Activated CD4-positive, alpha-beta memory T cell treated with anti-CD3 and anti-CD28 coated beads for 36 hours (primary cell): ENCODE results near the gene MYO10. TPM values are rescaled to one million over a fixed set of nuclear protein-coding genes. Genes with fewer than 3 reads are reported as not detected.

ENCODE experiments used
- CTCF ChIA-PET: fragments of 350-600 bp; sonication (Branson Sonifier 250); formaldehyde crosslinking; loops from one replicate; lab custom pipeline; 2021; ENCODE audit warnings: antibody characterized with exemption, inconsistent platforms; lab: Charles Lee
- POLR2A ChIA-PET: fragments of 350-600 bp; sonication (Branson Sonifier 250); formaldehyde crosslinking; loops from one replicate; lab custom pipeline; 2021; ENCODE audit warnings: antibody characterized with exemption; lab: Charles Lee
- DNase-seq: peaks from one replicate; pipeline ENCODE4 v3.0.0-alpha.2; 2020
- H3K27ac Mint-ChIP-seq: one replicate; pipeline ENCODE4 v1.8.0; 2021; ENCODE audit warnings: mixed read lengths
- H3K27me3 Mint-ChIP-seq: one replicate; pipeline ENCODE4 v1.8.0; 2021; ENCODE audit warnings: mixed read lengths
- H3K36me3 Mint-ChIP-seq: one replicate; pipeline ENCODE4 v1.8.0; 2021; ENCODE audit warnings: mixed read lengths
- H3K4me1 Mint-ChIP-seq: one replicate; pipeline ENCODE4 v1.8.0; 2021; ENCODE audit warnings: low read depth, mixed read lengths
- H3K4me3 Mint-ChIP-seq: one replicate; pipeline ENCODE4 v1.8.0; 2021; ENCODE audit warnings: mild to moderate bottlenecking, mixed read lengths
- H3K9me3 Mint-ChIP-seq: one replicate; pipeline ENCODE4 v1.8.0; 2021; ENCODE audit warnings: mixed read lengths
- intact Hi-C: fragments of 100-400 bp; cut with micrococcal nuclease; formaldehyde crosslinking; loops from one replicate; pipeline ENCODE4 v1.15.1; 2023
- total RNA-seq, 2 experiments: library from RNA; stranded (reverse); gene quantifications; one replicate each; pipeline ENCODE4 v1.2.3, GENCODE V29; 2021

Gene MYO10
- total RNA-seq, 2 experiments from 2014 or later, result 0.21 to 0.34 TPM

GRCh38 chr5:16857635-16858034 is 78.5 kb downstream of the MYO10 start:
- DNase-seq, result no peak
- POLR2A ChIA-PET, result no interaction called here
- CTCF ChIA-PET, result no interaction called here
- Mint-ChIP-seq H3K4me3 (no peak overlapping the region), H3K27ac (no peak overlapping the region), H3K4me1 (no peaks in the 10 kb centered on the region), H3K36me3 (no peaks in the 10 kb centered on the region), H3K27me3 (no peaks in the 10 kb centered on the region), H3K9me3 (peaks cover 5% of the 10 kb centered on the region)
- intact Hi-C loops, result no loop called here

GRCh38 chr5:16856531-16856930 is 79.6 kb downstream of the MYO10 start:
- no peak overlapping the region for H3K27ac Mint-ChIP-seq
- H3K27me3 Mint-ChIP-seq, result no peaks in the 10 kb centered on the region

DNA sequence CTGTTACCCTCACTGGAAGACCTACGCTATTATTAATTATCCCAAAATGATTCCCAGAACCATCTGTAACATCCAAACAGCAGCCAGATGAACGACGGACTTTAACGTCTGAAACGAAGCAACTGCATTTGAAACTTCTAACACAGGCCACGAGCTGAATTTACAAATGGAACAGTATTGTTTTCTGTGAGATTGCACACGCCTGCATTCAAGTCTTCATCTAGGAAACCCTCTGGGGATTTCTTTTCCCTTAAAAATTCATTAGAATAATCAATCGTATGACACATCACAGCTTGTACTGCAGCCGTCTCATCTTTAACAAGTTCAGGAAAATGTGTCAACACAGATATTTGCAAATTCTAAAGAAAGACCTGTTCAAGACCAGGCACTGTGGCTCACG is 80.2 kb downstream of the MYO10 start:
- Mint-ChIP-seq H3K27me3 (no peaks in the 10 kb centered on the region), H3K27ac (no peak overlapping the region), H3K4me3 (no peak overlapping the region), H3K36me3 (no peaks in the 10 kb centered on the region), H3K9me3 (peaks cover 5% of the 10 kb centered on the region), H3K4me1 (no peaks in the 10 kb centered on the region)
- intact Hi-C loops, result no loop called here
- CTCF ChIA-PET, result no interaction called here
- no peak for DNase-seq
- POLR2A ChIA-PET, result no interaction called here

More at GRCh38 chr5:16856531-16856930, 79.6 kb downstream of the MYO10 start:
- ChIA-PET POLR2A (no interaction called here), CTCF (no interaction called here)
- intact Hi-C loops, result no loop called here
- DNase-seq, result no peak
- Mint-ChIP-seq H3K4me1 (no peaks in the 10 kb centered on the region), H3K4me3 (no peak overlapping the region), H3K36me3 (no peaks in the 10 kb centered on the region), H3K9me3 (peaks cover 5% of the 10 kb centered on the region)

DNA sequence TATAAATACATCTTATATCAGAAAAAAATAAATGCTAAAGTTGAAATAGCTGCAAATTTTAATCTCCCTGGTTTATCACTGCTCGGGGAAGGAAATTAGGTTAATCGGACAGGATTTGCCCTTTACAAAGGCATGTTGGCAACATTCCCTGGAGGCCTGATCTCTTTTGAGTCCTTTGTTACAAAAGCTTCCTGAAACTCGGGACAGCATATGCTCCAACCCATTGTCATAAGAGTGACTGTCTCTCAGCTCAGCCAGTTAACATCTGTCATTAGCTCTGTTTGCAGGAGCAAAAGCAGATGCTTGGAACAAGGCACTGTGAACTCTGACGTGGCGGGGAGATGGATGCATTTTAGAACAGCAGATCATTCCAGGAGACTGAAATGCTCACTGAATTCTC is 80.6 kb downstream of the MYO10 start:
- H3K9me3 Mint-ChIP-seq, result peaks cover 5% of the 10 kb centered on the region
- DNase-seq, result no peak

GRCh38 chr5:16854351-16854750 is 81.7 kb downstream of the MYO10 start:
- Mint-ChIP-seq H3K27me3 (no peaks in the 10 kb centered on the region), H3K4me1 (no peaks in the 10 kb centered on the region), H3K9me3 (peaks cover 5% of the 10 kb centered on the region), H3K36me3 (no peaks in the 10 kb centered on the region), H3K27ac (no peak overlapping the region), H3K4me3 (no peak overlapping the region)
- intact Hi-C loops, result no loop called here
- ChIA-PET CTCF (no interaction called here), POLR2A (no interaction called here)
- no peak for DNase-seq

More for the DNA sequence above, 80.6 kb downstream of the MYO10 start:
- intact Hi-C loops, result no loop called here
- ChIA-PET CTCF (no interaction called here), POLR2A (no interaction called here)
- no peak overlapping the region for H3K4me3 Mint-ChIP-seq
- no peak overlapping the region for H3K27ac Mint-ChIP-seq
- no peaks in the 10 kb centered on the region for H3K4me1 Mint-ChIP-seq
- no peaks in the 10 kb centered on the region for H3K27me3 Mint-ChIP-seq
- H3K36me3 Mint-ChIP-seq, result no peaks in the 10 kb centered on the region

- intact Hi-C loops, result no loop called here
- ChIA-PET POLR2A (no interaction called here), CTCF (no interaction called here)
- no peaks in the 10 kb centered on the region for H3K9me3 Mint-ChIP-seq
- no peak for DNase-seq
- H3K27me3 Mint-ChIP-seq, result no peaks in the 10 kb centered on the region
- H3K27ac Mint-ChIP-seq, result no peak overlapping the region
- H3K4me3 Mint-ChIP-seq, result no peak overlapping the region
- no peaks in the 10 kb centered on the region for H3K4me1 Mint-ChIP-seq
- H3K36me3 Mint-ChIP-seq, result no peaks in the 10 kb centered on the region
Measured at GRCh38 chr5:16853518-16853917, 82.6 kb downstream of the MYO10 start.

DNA sequence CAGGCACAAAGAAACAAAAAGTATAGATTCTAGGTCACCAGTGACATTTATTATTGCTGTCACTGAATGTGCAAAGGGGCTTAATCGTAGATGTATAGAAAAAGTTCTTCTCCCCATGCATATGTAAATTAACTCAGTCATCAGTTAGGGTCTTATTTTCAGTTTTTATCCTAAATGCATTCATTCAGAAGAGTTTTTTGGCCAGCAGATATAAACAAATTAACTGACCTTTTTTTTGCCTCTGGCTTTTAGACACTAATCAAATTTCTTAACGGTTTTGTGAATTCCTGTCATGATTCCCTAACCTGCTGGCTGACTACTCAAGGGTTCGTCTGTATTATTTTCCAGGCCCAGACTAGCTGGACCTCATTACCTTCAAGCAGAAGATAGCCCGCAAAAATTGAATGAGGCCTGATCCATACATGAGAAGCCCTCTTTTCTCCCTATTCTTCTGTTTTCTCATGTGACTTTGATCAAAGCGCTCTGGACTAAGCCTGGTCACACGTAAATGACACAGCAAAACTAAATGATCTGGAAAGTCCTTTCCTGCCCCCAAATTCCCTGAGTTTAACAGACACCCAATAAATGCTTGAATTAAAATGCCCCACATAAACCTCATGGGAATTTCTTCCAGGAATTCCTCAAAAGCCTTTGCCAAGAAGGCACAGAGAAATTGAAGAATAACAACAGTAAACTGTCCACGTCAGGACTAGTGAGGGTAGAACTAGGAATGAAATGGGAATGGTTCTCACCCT is 83.7 kb downstream of the MYO10 start:
- no peaks in the 10 kb centered on the region for H3K27me3 Mint-ChIP-seq
- ChIA-PET POLR2A (no interaction called here), CTCF (no interaction called here)
- no peak overlapping the region for H3K27ac Mint-ChIP-seq
- no peak for DNase-seq
- H3K36me3 Mint-ChIP-seq, result no peaks in the 10 kb centered on the region
- no peaks in the 10 kb centered on the region for H3K9me3 Mint-ChIP-seq
- no peak overlapping the region for H3K4me3 Mint-ChIP-seq
- intact Hi-C loops, result no loop called here
- H3K4me1 Mint-ChIP-seq, result no peaks in the 10 kb centered on the region

- intact Hi-C loops, result no loop called here
Measured at GRCh38 chr5:16849775-16850174, 86.3 kb downstream of the MYO10 start.

GRCh38 chr5:16849181-16849580 is 86.9 kb downstream of the MYO10 start:
- Mint-ChIP-seq H3K4me3 (no peak overlapping the region), H3K4me1 (no peaks in the 10 kb centered on the region), H3K36me3 (no peaks in the 10 kb centered on the region), H3K27ac (no peak overlapping the region), H3K27me3 (no peaks in the 10 kb centered on the region), H3K9me3 (no peaks in the 10 kb centered on the region)
- CTCF ChIA-PET, result no interaction called here
- POLR2A ChIA-PET, result no interaction called here
- DNase-seq, result no peak
- intact Hi-C loops, result no loop called here

More at GRCh38 chr5:16849775-16850174, 86.3 kb downstream of the MYO10 start:
- Mint-ChIP-seq H3K4me1 (no peaks in the 10 kb centered on the region), H3K9me3 (no peaks in the 10 kb centered on the region), H3K27ac (no peak overlapping the region), H3K4me3 (no peak overlapping the region), H3K36me3 (no peaks in the 10 kb centered on the region), H3K27me3 (no peaks in the 10 kb centered on the region)
- POLR2A ChIA-PET, result no interaction called here
- DNase-seq, result no peak
- CTCF ChIA-PET, result no interaction called here

GRCh38 chr5:16844952-16845351 is 91.1 kb downstream of the MYO10 start:
- Mint-ChIP-seq H3K4me1 (no peaks in the 10 kb centered on the region), H3K27ac (no peak overlapping the region), H3K4me3 (no peak overlapping the region), H3K36me3 (no peaks in the 10 kb centered on the region), H3K9me3 (no peaks in the 10 kb centered on the region), H3K27me3 (peaks cover 8% of the 10 kb centered on the region)
- POLR2A ChIA-PET, result no interaction called here
- CTCF ChIA-PET, result no interaction called here
- DNase-seq, result no peak
- intact Hi-C loops, result no loop called here

DNA sequence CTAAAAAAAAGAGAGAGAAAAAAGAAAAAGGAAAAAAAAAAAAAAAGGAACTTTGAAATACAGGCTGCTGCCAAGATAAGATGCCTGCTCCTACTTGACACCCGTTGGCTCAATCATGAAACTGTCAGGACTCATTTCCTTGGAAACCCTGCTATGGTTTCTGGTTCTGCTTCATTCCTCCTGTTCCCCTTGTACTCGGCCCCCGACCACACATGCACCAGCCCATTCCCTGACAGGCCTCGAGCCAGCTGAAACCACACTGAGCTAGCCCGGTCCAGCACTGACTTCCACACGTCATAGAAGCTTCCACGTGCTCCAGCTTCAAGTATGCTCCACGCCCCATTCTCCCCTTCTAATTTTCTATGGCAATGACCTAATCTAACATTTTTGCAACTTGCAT is 93.2 kb downstream of the MYO10 start:
- CTCF ChIA-PET, result no interaction called here
- intact Hi-C loops, result no loop called here
- H3K4me1 Mint-ChIP-seq, result no peaks in the 10 kb centered on the region
- H3K9me3 Mint-ChIP-seq, result no peaks in the 10 kb centered on the region
- H3K36me3 Mint-ChIP-seq, result no peaks in the 10 kb centered on the region
- POLR2A ChIA-PET, result no interaction called here
- no peak overlapping the region for H3K27ac Mint-ChIP-seq
- peaks cover 8% of the 10 kb centered on the region for H3K27me3 Mint-ChIP-seq
- H3K4me3 Mint-ChIP-seq, result no peak overlapping the region
- no peak for DNase-seq

DNA sequence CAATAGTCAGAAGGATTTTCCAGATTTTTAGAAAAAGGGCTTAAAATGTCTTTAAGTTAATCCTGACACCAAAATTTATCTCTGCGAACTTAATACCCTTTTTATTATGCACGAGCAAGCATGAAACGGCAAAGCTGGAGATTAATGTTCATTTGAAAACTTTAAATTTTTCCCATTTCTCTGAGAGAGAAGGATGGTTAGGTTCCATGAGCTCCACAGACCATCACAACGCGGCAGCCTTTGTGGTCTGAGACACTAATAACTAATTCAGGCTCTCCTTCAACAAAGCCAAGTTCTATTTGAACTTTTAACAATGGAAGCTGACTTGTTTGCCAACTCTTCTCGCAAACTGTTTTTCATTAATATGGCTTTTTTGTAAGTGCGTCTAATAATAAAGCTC is 94.7 kb downstream of the MYO10 start:
- DNase-seq, result no peak
- intact Hi-C loops, result no loop called here
- CTCF ChIA-PET, result no interaction called here
- POLR2A ChIA-PET, result no interaction called here
- Mint-ChIP-seq H3K27ac (no peak overlapping the region), H3K9me3 (no peaks in the 10 kb centered on the region), H3K27me3 (peaks cover 8% of the 10 kb centered on the region), H3K4me3 (no peak overlapping the region), H3K36me3 (no peaks in the 10 kb centered on the region), H3K4me1 (no peaks in the 10 kb centered on the region)

DNA sequence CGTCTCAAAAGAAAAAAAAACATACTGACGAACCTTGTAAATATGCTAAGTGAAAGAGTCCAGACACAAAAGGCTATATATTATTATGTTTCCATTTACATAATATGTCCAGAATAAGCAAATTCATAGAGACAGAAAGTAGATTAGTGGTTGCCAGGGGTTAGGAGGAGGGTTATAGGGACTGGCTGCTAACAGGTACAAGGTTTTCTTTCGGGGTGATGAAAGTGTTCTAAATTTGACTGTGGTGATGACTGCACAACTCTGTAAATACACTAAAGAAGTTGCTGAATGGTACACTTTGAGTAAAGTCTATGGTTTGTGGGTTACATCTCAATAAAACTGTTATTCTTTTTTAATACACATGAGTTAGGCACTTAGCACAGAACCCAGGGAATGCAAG is 98.8 kb downstream of the MYO10 start:
- DNase-seq, result no peak
- ChIA-PET CTCF (no interaction called here), POLR2A (no interaction called here)
- no peaks in the 10 kb centered on the region for H3K36me3 Mint-ChIP-seq
- no peak overlapping the region for H3K27ac Mint-ChIP-seq
- no peak overlapping the region for H3K4me3 Mint-ChIP-seq
- peaks cover 4% of the 10 kb centered on the region for H3K27me3 Mint-ChIP-seq
- H3K9me3 Mint-ChIP-seq, result no peaks in the 10 kb centered on the region
- intact Hi-C loops, result no loop called here
- no peaks in the 10 kb centered on the region for H3K4me1 Mint-ChIP-seq
